GM18909 (cell line): ENCODE results near the gene NEMF.
"Not testable (repeated sequence)": the region's sequence is repeated elsewhere in the genome, so short reads cannot be mapped to it uniquely, and the experiment has no call there.

ENCODE experiments used
- ATAC-seq: cut with Tn5 transposase; IDR thresholded peaks from one replicate; pipeline ENCODE4 v1.9.1; 2021; ENCODE audit warnings: mild to moderate bottlenecking; ENCODE audit not compliant: unreplicated experiment, poor library complexity

Gene NEMF

GRCh38 chr14:49761839-49762551 lies 90.6 kb downstream of the NEMF start:
- ATAC-seq: no peak

DNA sequence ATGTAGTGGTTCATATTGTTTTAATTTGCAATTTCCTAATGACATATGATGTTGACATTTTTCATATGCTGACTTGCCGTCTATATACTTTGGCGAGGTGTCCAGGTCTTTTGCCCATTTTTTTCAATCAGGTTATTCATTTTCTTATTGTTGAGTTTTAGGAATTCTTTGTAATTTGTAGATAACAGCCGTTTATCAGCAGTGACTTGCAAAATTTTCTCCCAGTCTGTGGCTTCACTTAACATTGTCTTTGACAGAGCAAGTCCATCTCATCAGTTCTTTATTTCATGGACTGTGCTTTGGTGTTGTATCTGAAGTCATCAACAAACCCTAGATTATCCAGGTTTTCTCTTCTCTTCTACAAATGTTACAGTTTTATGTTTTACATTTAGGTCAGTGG lies 97.2 kb downstream of the NEMF start:
- ATAC-seq: no peak

GRCh38 chr14:49754570-49755097 lies 98.0 kb downstream of the NEMF start:
- no peak for ATAC-seq

DNA sequence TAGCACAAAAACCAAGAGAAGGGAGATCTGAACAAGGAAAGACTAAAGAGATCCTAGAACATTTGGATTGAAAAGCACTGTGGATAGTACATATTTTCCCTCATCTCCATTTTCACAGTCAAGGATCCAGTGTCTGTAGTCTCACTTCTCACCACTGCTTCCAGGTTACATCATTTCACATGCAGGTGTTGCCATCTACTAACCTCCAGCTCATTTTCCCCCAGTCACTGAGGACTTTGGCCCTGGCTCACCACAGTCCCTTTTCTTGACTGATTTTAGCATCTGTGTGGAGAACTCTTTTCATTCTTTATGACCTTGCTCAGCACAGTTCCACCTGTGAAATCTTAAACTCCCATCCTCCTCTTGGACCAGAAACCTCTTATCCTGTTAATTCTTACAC lies 106.1 kb downstream of the NEMF start:
- not testable (repeated sequence) for ATAC-seq

DNA sequence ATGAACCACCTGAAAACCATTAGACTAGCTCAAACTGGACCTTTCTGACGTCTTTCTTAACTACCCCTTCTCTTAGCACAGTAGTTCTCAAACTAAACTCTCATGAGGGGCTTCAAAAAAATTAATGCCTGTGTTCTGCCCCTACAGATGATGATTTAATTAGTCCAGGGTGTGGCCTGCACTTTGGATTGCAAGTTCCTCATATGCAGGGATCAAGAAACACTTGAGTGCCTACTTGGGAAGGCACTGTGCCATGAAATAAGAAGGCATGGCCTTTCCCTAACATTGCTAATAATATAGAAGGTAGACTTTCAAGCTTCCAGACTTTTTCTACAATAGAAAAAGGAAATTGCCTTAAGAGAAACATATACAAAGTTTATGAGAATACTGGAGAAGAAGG lies 107.4 kb downstream of the NEMF start:
- ATAC-seq: no peak

GRCh38 chr14:49735669-49736068 lies 116.9 kb downstream of the NEMF start:
- not testable (repeated sequence) for ATAC-seq

DNA sequence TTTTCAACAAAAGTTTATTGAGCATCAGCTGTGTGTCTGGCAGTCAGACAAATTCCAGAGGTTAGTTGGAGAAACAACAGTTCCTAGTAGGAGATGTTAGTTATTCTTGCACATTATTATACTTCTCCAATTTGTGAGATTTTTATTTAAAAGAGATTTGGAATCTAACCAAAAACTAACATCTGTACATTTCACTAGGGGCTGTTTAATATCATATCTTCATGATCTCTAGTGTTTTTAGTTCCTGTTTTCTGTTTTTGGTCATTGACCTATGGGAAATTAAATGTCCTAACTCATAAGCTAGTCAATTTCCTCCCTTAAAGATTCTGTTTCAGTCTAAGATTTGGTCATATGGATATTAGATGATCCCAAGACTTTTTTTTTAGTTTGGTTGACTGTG lies 118.8 kb downstream of the NEMF start:
- ATAC-seq: no peak

GRCh38 chr14:49732896-49733295 lies 119.7 kb downstream of the NEMF start:
- ATAC-seq: no peak
